CD4-positive, alpha-beta T cell treated with Interleukin-4 for 4 hours (primary cell): ENCODE measurements around the gene BAIAP2.

Experiments
- DNase-seq: peaks from one replicate; pipeline ENCODE4 v3.0.0-alpha.2; 2020

The BAIAP2 gene

GRCh38 chr17:81163703-81164370 is 128.9 kb downstream of the BAIAP2 start:
- DNase-seq, result no peak

- no peak for DNase-seq
Measured at GRCh38 chr17:81164371-81165245, 129.7 kb downstream of the BAIAP2 start.

- DNase-seq, result no peak
Measured at GRCh38 chr17:81165246-81166032, 130.5 kb downstream of the BAIAP2 start, which contains the start of gene PVALEF. Gene PVALEF, plus strand, starts transcription at chr17:81165507. Its CDS starts 15,720 bp downstream, at chr17:81181227.

GRCh38 chr17:81166033-81166492 is 131.1 kb downstream of the BAIAP2 start, which contains the start of gene AATK:
Gene AATK, minus strand, starts transcription at chr17:81166221. Its CDS starts 229 bp downstream, at chr17:81165992.
- DNase-seq, result no peak
